NCI-H510A (cell line): Measurements from ENCODE around the gene SIPA1L3.
A peak's percentile ranks its signal among the peaks of the same experiment; 100 is the strongest.

ENCODE experiments used
- DNase-seq: peaks from one replicate; lab custom pipeline; 2025; lab: John Stamatoyannopoulos, UW

The SIPA1L3 gene

GRCh38 chr19:37977992-37978391, 71.0 kb downstream of the SIPA1L3 start:
- DNase-seq: no peak

DNA sequence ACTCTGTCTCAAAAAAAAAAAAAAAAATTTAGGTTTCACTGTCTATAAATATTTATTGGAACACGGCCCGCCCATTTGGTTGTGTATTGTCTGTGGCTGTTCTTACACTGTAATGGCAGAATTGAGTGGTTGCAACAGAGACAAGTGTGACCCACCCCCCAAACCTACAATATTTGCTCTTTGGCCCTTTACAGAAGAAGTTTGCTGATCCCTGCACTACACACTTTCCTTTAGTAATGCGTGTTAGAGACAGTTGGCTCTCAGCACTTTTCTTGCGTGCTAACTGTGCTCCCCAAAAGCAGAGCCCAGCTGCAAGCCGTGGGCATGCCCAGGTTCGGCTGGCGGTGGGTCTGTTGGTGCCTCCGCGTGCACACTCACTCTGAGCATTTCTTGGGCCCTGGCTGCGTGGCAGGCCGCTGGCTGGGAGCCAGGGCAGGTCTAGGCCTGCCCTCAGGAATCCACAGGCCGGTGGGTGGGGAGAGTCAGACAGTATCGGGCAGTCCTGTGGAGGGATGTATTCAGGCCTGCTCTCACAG, 72.6 kb downstream of the SIPA1L3 start:
- DNase-seq: peak; percentile 18

- DNase-seq: no peak
These were observed 73.6 kb downstream of the SIPA1L3 start for GRCh38 chr19:37980419-37981170.

GRCh38 chr19:37981785-37982475, 74.9 kb downstream of the SIPA1L3 start:
- DNase-seq: peak; percentile 70

DNA sequence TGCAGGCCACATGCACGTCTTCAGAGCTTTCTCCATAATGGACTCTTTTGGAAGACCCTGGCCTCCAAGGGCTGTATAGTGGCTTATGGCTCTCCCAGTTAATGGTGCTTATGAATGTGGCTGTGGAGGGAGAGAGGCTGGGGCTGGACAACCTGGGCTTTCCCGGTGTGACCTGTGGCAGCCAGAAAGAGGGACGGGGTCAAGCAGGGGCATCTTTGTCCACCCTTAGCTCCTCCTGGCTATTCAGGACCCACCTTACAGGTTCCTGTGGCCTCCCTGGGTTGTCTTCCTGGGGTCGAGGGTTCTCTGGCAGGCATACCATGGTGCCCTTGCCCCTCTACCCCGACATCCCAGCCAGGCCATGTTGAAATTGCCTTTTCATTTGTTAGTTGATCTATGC, 75.6 kb downstream of the SIPA1L3 start:
- DNase-seq: no peak

DNA sequence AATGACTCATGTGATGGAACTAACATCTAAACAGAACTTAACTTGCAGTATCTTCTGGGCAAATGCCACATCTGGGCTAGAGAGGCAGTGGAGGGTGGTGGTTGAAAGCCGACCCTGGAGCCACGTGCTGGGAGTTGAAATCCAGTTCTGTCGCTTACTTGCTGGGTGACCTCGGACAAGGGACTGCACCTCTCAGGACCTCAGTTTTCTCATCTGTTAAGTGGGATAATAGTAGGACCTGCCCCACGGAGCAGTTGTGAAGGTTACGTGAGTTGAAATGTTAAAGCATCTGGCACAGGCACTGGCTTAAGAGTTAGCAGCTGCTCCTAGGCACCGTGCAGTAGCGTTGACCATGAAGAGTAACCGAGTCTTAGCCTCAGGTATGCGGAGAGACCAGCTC, 76.1 kb downstream of the SIPA1L3 start:
- no peak for DNase-seq

DNA sequence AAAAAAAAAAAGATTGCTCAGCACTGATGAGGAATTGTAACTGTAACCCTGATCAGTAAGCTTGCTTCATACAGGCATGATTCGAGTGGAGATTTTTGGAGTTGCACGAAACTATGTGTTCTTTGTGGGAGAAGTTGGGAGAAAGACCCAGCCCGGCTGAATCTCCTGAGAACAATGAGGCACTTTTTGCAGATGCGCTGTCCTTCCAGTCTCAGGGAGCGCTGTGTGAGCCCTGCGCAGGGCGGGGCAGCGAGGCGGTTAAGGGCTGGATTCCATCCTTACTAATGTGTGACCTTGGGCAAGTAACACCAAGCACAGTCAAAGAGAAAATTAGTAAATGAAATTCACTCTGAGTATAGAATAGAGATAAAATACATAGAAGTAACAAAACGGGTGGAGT, 76.9 kb downstream of the SIPA1L3 start:
- no peak for DNase-seq

DNA sequence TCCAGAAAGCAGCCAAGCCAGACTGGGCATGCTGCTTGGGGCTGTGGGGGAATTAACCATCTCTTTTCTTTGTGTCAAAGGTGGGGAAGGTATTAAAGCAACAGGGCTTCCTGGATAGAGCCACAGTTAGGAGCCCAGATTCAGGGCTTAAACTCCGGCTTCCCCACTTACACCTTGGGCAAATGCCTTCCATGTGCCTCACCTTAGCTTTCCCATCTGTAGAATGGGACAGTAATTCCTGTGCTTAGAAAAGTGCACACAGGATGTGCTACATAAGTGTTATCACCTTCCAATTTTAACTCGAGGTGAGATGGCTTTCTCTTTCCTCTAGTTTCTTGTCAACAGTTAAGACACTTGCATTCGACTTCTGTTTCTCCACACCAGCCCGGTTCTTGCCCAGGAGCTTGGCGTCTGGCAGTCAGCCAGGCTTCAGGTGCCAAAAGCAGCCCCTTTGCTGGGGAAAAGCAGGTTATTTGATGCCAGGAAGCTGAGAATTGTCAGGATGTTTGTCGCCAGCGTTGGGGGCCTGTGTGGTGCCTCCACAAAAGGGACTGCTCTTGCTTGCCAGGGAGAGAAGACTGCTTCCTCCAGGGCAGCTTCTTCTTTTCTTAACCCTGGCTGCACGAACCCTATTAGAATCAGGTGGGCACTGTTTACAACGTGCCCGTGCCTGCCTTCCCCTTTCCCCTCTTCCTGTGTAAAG, 79.2 kb downstream of the SIPA1L3 start:
- DNase-seq: no peak

DNA sequence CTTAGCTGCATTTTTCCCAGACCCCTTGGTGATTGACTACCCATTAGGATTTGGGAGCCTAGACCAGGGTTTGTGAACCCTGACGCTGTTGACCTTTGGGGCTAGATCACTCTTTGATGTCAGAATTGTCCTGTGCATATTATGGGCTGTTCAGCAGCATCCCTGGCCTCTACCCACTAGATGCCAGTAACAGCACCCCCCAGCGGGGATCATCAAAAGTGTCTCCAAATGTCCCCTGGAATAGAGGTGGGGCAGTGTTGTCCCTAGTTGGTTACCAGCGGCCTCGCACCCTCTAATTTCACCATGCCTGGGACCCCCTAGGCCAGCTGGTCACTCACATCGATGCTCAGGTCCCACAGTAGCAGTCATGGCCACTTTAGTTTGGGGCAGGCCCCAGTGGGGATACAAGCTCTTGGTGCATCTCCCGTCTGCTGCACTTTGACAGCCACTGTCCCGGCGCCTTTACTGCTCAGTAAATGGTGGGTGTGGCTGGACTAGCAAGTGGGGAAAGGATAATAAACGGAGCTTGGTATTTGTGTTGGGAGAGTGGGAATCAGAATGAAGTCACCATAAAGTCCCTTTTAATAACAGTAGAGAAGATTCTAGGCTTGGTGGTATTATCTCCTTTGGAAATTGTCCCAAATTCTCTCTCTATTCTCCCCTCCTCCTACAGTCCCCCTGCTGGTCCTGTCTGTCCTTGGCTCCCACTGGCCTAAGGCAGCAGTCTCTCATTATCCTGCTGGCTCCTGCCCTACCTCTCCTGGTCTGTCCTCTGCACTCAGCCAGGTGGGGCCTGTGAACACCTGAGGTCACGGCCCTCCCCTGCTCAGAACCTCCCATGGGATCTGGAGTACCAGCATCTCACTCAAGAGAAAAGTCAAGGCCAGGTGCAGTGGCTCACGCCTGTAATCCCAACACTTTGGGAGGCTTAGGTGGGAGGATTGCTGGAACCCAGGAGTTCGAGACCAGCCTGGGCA, 80.6 kb downstream of the SIPA1L3 start:
- DNase-seq: no peak

GRCh38 chr19:37988758-37989635, 82.0 kb downstream of the SIPA1L3 start:
- no peak for DNase-seq

DNA sequence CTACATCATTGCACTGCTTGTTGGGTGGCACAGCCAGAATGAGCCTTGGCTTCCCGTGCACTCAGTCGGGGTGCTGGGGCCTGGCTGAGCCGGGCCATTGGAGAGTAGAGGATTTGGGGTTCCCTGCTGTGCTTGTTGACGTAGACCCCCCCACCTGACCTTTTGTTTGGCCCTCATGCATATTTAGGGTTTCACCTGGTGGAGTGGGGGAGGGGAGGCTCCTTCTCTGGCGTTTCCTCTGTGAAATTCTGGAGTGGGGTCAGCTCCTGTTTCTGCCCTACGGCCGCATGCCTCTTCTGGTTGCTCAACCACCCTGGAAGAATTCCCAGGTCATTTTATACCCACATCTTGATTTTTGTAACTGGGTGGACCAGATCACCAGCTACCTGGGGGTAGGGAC, 82.8 kb downstream of the SIPA1L3 start:
- no peak for DNase-seq

- no peak for DNase-seq
These were observed 83.4 kb downstream of the SIPA1L3 start for GRCh38 chr19:37990362-37990761.

GRCh38 chr19:37991176-37991835, 84.3 kb downstream of the SIPA1L3 start:
- DNase-seq: no peak

DNA sequence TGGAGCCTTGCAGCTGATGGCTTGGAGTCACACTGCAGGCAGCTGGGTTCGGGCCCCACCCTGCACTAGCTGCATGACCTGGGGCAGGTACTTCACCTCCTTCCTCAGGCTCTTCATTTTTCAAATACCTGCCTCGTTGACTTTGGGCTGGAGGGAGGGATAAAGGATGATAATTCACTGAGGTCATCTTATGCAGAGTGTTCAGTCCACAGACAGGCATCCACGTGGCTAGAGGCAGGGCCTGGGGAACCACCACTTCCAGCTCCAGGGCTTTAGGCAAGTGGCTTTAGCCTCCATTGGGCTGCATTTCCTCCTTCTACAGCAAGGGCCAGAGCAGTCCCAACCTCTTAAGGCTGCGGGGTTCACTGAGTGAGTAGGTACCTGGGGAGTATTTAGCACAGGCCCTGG, 84.8 kb downstream of the SIPA1L3 start:
- no peak for DNase-seq

DNA sequence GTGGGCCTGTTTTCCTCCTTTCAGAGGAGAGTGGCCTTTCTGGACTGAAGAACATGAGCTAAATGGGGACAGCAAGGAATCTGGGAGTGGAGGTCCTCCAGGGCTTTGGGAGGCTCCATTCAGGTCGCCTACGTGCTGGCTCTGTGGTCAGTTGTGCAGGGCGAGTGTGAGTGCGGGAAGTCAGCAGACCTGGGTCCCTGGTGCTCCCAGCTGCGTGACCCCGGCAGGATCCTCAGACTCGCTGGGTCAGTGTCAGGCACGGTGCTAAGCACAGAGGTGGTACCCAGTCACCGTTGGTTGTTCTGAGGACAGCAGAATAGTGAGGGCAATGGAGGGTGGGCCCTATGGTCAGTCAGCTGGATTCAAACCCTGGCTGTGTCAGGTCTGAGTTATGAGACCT, 85.8 kb downstream of the SIPA1L3 start:
- DNase-seq: no peak

DNA sequence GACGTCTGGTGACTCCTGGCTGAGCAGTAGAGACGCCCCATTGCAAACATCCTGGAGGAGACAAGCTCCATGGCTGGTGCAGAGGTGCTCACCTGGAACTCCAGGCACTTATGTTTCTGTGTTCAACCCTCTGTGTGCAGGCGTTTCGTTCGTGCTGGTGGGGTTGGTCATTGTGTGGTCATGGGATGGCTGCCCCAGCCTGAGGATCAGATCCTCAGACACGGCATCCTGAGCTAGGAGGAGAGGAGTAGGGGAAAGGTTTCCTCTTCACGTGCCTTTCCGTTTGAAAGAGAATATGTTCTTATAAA, 87.8 kb downstream of the SIPA1L3 start:
- DNase-seq: no peak

- DNase-seq: no peak
These were observed 88.3 kb downstream of the SIPA1L3 start for GRCh38 chr19:37995346-37995745.

DNA sequence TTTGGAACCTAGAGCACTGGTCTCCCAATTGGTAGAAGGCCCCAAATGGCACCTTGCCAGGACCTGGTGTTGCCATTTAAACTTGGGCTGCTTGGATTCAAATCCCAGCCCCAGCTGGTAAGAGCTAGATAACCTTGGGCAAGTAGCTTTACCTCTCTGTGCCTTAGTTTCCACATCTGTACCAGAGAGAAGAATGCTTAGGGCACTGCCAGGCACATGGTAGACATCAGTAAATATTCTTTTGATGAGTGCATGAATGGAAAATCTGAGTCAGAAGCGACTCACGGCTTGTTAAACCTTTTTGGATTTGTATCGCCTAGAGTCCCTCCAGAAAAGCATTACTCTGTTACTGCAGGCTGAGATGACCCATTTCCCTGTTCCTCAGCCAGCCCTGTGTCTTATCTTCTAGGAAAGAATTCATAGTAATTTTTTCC, 90.9 kb downstream of the SIPA1L3 start:
- DNase-seq: no peak

GRCh38 chr19:37998801-37999308, 91.8 kb downstream of the SIPA1L3 start:
- no peak for DNase-seq
